GM08714 (cell line): Measurements from ENCODE around the gene DNM1.
"Not testable (repeated sequence)": the region's sequence is repeated elsewhere in the genome, so short reads cannot be mapped to it uniquely, and the experiment has no call there.

Experiments used
- H3K4me3 ChIP-seq: fragments of 200-500 bp; sonication (Bioruptor generic); 2 replicates; pipeline ENCODE4 v1.5.1; 2014; ENCODE audit warnings: mild to moderate bottlenecking, low read length, inconsistent platforms
- ZNF274 ChIP-seq: IDR thresholded peaks from 2 replicates; pipeline ENCODE4 v1.6.1; 2012; ENCODE audit warnings: mild to moderate bottlenecking, low read depth, low read length

The DNM1 gene

GRCh38 chr9:128266868-128267590 is 63.9 kb downstream of the DNM1 start:
- H3K4me3 ChIP-seq, result no peak overlapping the region
- no peak for TF ChIP-seq ZNF274

- H3K4me3 ChIP-seq, result no peak overlapping the region
- no peak for TF ChIP-seq ZNF274
Measured at GRCh38 chr9:128271112-128271511, 67.9 kb downstream of the DNM1 start.

GRCh38 chr9:128271512-128271911 is 68.3 kb downstream of the DNM1 start:
- TF ChIP-seq ZNF274, result no peak
- H3K4me3 ChIP-seq, result no peak overlapping the region

GRCh38 chr9:128274245-128274644 is 71.1 kb downstream of the DNM1 start:
- no peak overlapping the region for H3K4me3 ChIP-seq
- TF ChIP-seq ZNF274, result no peak

- TF ChIP-seq ZNF274, result no peak
- peak within 1 kb of the TSS; percentile 95 for H3K4me3 ChIP-seq
Measured at GRCh38 chr9:128275198-128276007, 72.2 kb downstream of the DNM1 start, which contains the start of gene GOLGA2. Gene GOLGA2 (minus strand): TSS chr9:128276007. CDS start chr9:128275976, 31 bp downstream.

- H3K4me3 ChIP-seq, result peak within 1 kb of the TSS; percentile 95
- TF ChIP-seq ZNF274, result no peak
Measured at GRCh38 chr9:128276008-128276573, 72.9 kb downstream of the DNM1 start, which contains the start of gene SWI5. Gene SWI5 (plus strand): TSS chr9:128276276.

- H3K4me3 ChIP-seq, result peak overlapping the region; percentile 70
- TF ChIP-seq ZNF274, result no peak
Measured at GRCh38 chr9:128276574-128277270, 73.5 kb downstream of the DNM1 start.

GRCh38 chr9:128279088-128280073 is 76.2 kb downstream of the DNM1 start:
- not testable (repeated sequence) for H3K4me3 ChIP-seq

- no peak overlapping the region for H3K4me3 ChIP-seq
- TF ChIP-seq ZNF274, result no peak
Measured at GRCh38 chr9:128280084-128280622, 77.0 kb downstream of the DNM1 start.

GRCh38 chr9:128282500-128282899 is 79.3 kb downstream of the DNM1 start:
- no peak for TF ChIP-seq ZNF274

GRCh38 chr9:128285033-128285784 is 82.0 kb downstream of the DNM1 start:
- H3K4me3 ChIP-seq, result no peak overlapping the region
- no peak for TF ChIP-seq ZNF274

More at GRCh38 chr9:128282500-128282899, 79.3 kb downstream of the DNM1 start:
- no peak overlapping the region for H3K4me3 ChIP-seq

GRCh38 chr9:128286440-128286839 is 83.3 kb downstream of the DNM1 start:
- no peak overlapping the region for H3K4me3 ChIP-seq
- TF ChIP-seq ZNF274, result no peak
